ENCODE data around the gene KIF22.
A peak's percentile ranks its signal among the peaks of the same experiment; 100 is the strongest.
"Not testable (repeated sequence)": the region's sequence is repeated elsewhere in the genome, so short reads cannot be mapped to it uniquely, and the experiment has no call there.

Gene KIF22

GRCh38 chr16:29815793-29816693 lies 25.5 kb downstream of the KIF22 start, which contains the start of gene PAGR1:
PAGR1 (plus strand) TSS chr16:29816152; CDS start chr16:29816526, 374 bp downstream.
- peak; percentile 95 for DNase-seq

GRCh38 chr16:29816694-29817441 lies 26.3 kb downstream of the KIF22 start:
- no peak for DNase-seq

GRCh38 chr16:29818082-29818481 lies 27.5 kb downstream of the KIF22 start:
- no peak for DNase-seq

- no peak for DNase-seq
Measured at GRCh38 chr16:29819506-29819905, 29.0 kb downstream of the KIF22 start.

- no peak for DNase-seq
Measured at GRCh38 chr16:29820271-29820701, 29.7 kb downstream of the KIF22 start, which contains the start of gene MVP. MVP (plus strand) TSS chr16:29820462; CDS start chr16:29830550, 10,088 bp downstream.

- DNase-seq: no peak
Measured at GRCh38 chr16:29820730-29821642, 30.4 kb downstream of the KIF22 start.

GRCh38 chr16:29821643-29822115 lies 31.1 kb downstream of the KIF22 start:
- DNase-seq: no peak

GRCh38 chr16:29824589-29825144 lies 34.1 kb downstream of the KIF22 start:
- no peak for DNase-seq

- no peak for DNase-seq
Measured at GRCh38 chr16:29825145-29826044, 34.8 kb downstream of the KIF22 start.

- DNase-seq: no peak
Measured at GRCh38 chr16:29826342-29826695, 35.8 kb downstream of the KIF22 start.

- no peak for DNase-seq
Measured at GRCh38 chr16:29830774-29831173, 40.2 kb downstream of the KIF22 start.

- DNase-seq: no peak
Measured at GRCh38 chr16:29831490-29831889, 40.9 kb downstream of the KIF22 start.

- not testable (repeated sequence) for DNase-seq
Measured at GRCh38 chr16:29833219-29833618, 42.7 kb downstream of the KIF22 start.

GRCh38 chr16:29834079-29834478 lies 43.5 kb downstream of the KIF22 start:
- DNase-seq: no peak

- no peak for DNase-seq
Measured at GRCh38 chr16:29835926-29836325, 45.4 kb downstream of the KIF22 start.

- DNase-seq: no peak
Measured at GRCh38 chr16:29836623-29837022, 46.1 kb downstream of the KIF22 start.

- no peak for DNase-seq
Measured at GRCh38 chr16:29837841-29838240, 47.3 kb downstream of the KIF22 start.

- no peak for DNase-seq
Measured at GRCh38 chr16:29839822-29840221, 49.3 kb downstream of the KIF22 start.

- DNase-seq: no peak
Measured at GRCh38 chr16:29840240-29840639, 49.7 kb downstream of the KIF22 start.

GRCh38 chr16:29841631-29842030 lies 51.1 kb downstream of the KIF22 start:
- DNase-seq: no peak

GRCh38 chr16:29842732-29843346 lies 52.3 kb downstream of the KIF22 start:
- DNase-seq: no peak
